ENCODE measurements around the gene LMOD1.

Gene LMOD1

GRCh38 chr1:201851949-201852348 is 94.4 kb downstream of the LMOD1 start:
- DNase-seq, result no peak

GRCh38 chr1:201850053-201850397 is 96.3 kb downstream of the LMOD1 start:
- no peak for DNase-seq

GRCh38 chr1:201849372-201850052 is 96.8 kb downstream of the LMOD1 start:
- DNase-seq, result no peak

- DNase-seq, result no peak
Measured at GRCh38 chr1:201848230-201848629, 98.1 kb downstream of the LMOD1 start.

- DNase-seq, result no peak
Measured at GRCh38 chr1:201847150-201847549, 99.2 kb downstream of the LMOD1 start.
